GM06990 (cell line): Measurements from ENCODE around the gene HOMER3.

Experiments used
- DNase-seq: peaks from one replicate; pipeline ENCODE4 v3.0.0-alpha.2; 2011; ENCODE audit not compliant: insufficient read length; ENCODE audit errors: extremely low read depth
- H3K27me3 ChIP-seq: replicated peaks from 2 replicates; pipeline ENCODE4 v1.6.0; 2011; ENCODE audit warnings: low read length; ENCODE audit not compliant: control insufficient read depth, insufficient read depth
- H3K36me3 ChIP-seq: 2 replicates; pipeline ENCODE4 v1.5.1; 2011; ENCODE audit warnings: low read length; ENCODE audit not compliant: control insufficient read depth, insufficient read depth
- H3K4me3 ChIP-seq: replicated peaks from 2 replicates; pipeline ENCODE4 v1.5.1; 2011; ENCODE audit warnings: low read depth, mild to moderate bottlenecking, control low read depth, low read length
- TF ChIP-seq, protein P1 (sequence below): IDR thresholded peaks from 2 replicates; pipeline ENCODE4 v1.5.1; 2011; ENCODE audit warnings: low read length, control low read depth, mild to moderate bottlenecking, inconsistent platforms; ENCODE audit not compliant: insufficient read depth, poor library complexity, severe bottlenecking

The HOMER3 gene

DNA sequence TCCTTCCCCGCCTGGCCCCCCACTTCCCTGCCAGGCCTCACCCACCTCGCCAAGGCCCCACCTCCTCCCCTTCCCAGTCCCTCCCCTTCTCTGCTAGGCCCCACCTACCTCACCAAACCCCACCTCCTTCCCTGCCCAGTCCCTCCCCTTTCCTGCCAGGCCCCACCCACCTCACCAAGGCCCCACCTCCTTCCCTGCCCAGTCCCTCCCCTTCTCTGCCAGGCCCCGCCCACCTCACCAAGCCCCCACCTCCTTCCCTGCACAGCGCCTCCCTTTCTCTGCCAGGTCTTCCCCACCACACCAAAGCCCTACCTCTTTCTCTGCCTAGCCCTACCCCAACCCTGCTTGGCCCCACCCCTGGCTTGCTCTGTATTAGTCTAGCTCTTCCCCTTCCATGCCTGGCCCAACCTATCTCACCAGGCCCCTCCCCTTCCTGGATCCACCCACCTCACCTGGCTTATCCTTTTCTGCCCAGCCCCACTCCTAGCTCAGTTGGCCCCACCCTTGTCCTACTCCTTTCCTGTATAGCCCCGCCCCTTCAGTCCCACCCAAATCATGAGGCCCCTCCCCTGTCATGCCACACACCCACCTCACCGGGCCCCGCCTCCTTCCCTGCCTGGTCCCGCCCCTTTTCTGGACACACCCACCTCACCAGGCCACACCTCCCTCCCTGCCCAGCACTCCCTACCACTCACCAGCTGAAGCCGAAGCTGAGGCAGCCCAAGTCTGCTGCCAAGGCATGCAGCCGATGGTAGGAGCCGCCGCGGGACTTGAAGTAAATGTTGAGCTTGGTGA lies 61.2 kb downstream of the HOMER3 start:
- Histone ChIP-seq H3K36me3 (no peaks in the 10 kb centered on the region), H3K27me3 (no peaks in the 10 kb centered on the region), H3K4me3 (no peak overlapping the region)
- TF ChIP-seq, protein P1, sequence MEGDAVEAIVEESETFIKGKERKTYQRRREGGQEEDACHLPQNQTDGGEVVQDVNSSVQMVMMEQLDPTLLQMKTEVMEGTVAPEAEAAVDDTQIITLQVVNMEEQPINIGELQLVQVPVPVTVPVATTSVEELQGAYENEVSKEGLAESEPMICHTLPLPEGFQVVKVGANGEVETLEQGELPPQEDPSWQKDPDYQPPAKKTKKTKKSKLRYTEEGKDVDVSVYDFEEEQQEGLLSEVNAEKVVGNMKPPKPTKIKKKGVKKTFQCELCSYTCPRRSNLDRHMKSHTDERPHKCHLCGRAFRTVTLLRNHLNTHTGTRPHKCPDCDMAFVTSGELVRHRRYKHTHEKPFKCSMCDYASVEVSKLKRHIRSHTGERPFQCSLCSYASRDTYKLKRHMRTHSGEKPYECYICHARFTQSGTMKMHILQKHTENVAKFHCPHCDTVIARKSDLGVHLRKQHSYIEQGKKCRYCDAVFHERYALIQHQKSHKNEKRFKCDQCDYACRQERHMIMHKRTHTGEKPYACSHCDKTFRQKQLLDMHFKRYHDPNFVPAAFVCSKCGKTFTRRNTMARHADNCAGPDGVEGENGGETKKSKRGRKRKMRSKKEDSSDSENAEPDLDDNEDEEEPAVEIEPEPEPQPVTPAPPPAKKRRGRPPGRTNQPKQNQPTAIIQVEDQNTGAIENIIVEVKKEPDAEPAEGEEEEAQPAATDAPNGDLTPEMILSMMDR: no peak
- peak; percentile 50 for DNase-seq
